Fibroblast of the conjunctiva (primary cell): ENCODE results near the gene GBF1.

Source experiments
- DNase-seq: peaks from one replicate; pipeline ENCODE4 v3.0.0-alpha.2; 2010; ENCODE audit warnings: low read depth

The GBF1 gene

GRCh38 chr10:102421757-102422512 is 176.6 kb downstream of the GBF1 start:
- DNase-seq: no peak

- DNase-seq: peak; percentile 47
These were observed 177.3 kb downstream of the GBF1 start for GRCh38 chr10:102422545-102423129.

GRCh38 chr10:102423372-102423968 is 178.1 kb downstream of the GBF1 start:
- DNase-seq: no peak

- DNase-seq: no peak
These were observed 178.8 kb downstream of the GBF1 start for GRCh38 chr10:102424145-102424544.

- no peak for DNase-seq
These were observed 179.6 kb downstream of the GBF1 start for GRCh38 chr10:102424916-102425315.

GRCh38 chr10:102425444-102425843 is 180.1 kb downstream of the GBF1 start:
- no peak for DNase-seq

- no peak for DNase-seq
These were observed 181.5 kb downstream of the GBF1 start for GRCh38 chr10:102426803-102427287.

- DNase-seq: no peak
These were observed 184.1 kb downstream of the GBF1 start for GRCh38 chr10:102429468-102429867.

- DNase-seq: peak; percentile 37
These were observed 186.3 kb downstream of the GBF1 start for GRCh38 chr10:102431452-102432124.
